ENCODE measurements around the gene ODAD3.
"Not testable (repeated sequence)": the region's sequence is repeated elsewhere in the genome, so short reads cannot be mapped to it uniquely, and the experiment has no call there.

Gene ODAD3

DNA sequence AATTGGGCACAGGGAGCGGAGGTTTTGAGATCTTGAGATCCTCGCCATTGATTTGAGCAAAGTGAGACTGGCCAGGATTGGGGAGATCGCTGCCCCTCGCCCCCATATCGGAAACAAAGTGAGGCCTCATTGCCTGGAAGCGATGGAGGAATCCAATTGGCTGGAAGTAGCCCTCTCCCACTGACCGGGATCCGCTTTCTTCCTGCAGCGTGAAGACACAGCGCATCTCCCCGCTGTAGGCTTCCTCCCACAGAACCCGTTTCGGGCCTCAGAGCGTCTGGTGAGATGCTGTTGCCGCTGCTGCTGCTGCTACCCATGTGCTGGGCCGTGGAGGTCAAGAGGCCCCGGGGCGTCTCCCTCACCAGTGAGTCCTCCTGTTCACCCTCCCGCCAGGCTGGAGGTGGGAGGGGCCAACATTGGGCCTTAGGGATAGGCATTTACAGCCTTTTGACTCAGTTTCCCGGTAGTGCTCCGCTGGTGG lies 952 bp upstream of the ODAD3 start:
- CTCF ChIA-PET = interaction anchor here (0.5 to 1.9 kb wide), 8 partner anchors 8 to 429 kb away, joined by 3 to 7 read pairs (median 4); partner anchors contain the start of genes EPOR and SWSAP1
- H3K27ac Mint-ChIP-seq = peak overlapping the region; percentile 97
- peak overlapping the region; percentile 100 for H3K4me3 Mint-ChIP-seq
- peaks cover 28% of the 10 kb centered on the region for H3K36me3 Mint-ChIP-seq
- H3K27me3 Mint-ChIP-seq = peaks cover 7% of the 10 kb centered on the region
- peaks cover 24% of the 10 kb centered on the region for H3K4me1 Mint-ChIP-seq
- no peaks in the 10 kb centered on the region for H3K9me3 Mint-ChIP-seq
- peak; percentile 39 for DNase-seq

DNA sequence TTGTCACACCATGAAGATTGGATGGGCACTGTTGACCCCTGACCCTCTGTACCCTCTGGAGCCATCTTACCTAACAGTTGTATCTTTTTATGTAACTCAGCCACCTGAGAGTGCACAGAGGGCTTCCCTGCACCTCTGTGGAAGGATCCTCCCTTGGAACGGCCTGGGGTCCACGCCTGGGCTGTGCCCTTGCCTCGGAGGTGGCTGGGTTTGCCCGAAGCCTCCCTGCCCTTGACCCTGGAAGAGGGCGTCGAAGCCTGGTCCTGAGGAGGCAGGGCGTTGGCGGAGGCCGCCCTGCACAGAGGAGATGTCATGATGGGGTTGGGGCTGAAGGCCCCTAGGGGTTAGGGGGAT lies 241 bp downstream of the ODAD3 start:
- peak overlapping the region; percentile 97 for H3K27ac Mint-ChIP-seq
- peaks cover 24% of the 10 kb centered on the region for H3K4me1 Mint-ChIP-seq
- H3K27me3 Mint-ChIP-seq = peaks cover 15% of the 10 kb centered on the region
- peaks cover 25% of the 10 kb centered on the region for H3K36me3 Mint-ChIP-seq
- H3K9me3 Mint-ChIP-seq = no peaks in the 10 kb centered on the region
- CTCF ChIA-PET = interaction anchor here (0.9 to 1.9 kb wide), 6 partner anchors 9 to 57 kb away, joined by 3 to 7 read pairs (median 4); partner anchors contain the start of gene EPOR
- no peak for DNase-seq
- peak overlapping the region; percentile 100 for H3K4me3 Mint-ChIP-seq

DNA sequence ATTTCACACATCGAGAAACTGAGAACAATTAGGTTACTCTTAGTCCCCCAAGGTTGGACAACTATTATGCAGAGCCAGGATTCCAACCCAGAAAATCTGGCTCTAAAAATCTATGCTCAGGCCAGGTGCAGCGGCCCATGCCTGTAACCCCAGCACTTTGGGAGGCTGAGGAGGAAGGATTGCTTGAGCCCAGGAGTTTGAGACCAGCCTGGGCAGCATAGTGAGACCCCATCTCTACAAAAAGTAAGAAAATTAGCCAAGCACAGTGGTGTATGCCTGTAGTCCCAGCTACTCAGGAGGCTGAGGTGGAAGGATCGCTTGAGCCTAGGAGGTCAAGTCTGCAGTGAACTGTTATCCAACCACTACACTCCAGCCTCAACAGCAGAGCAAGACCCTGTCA lies 1.4 kb downstream of the ODAD3 start:
- Mint-ChIP-seq H3K36me3 (peaks cover 21% of the 10 kb centered on the region), H3K27me3 (peaks cover 15% of the 10 kb centered on the region), H3K4me1 (peaks cover 24% of the 10 kb centered on the region)
- H3K27ac Mint-ChIP-seq, H3K9me3 Mint-ChIP-seq, H3K4me3 Mint-ChIP-seq, DNase-seq, CTCF ChIA-PET: not testable (repeated sequence)

DNA sequence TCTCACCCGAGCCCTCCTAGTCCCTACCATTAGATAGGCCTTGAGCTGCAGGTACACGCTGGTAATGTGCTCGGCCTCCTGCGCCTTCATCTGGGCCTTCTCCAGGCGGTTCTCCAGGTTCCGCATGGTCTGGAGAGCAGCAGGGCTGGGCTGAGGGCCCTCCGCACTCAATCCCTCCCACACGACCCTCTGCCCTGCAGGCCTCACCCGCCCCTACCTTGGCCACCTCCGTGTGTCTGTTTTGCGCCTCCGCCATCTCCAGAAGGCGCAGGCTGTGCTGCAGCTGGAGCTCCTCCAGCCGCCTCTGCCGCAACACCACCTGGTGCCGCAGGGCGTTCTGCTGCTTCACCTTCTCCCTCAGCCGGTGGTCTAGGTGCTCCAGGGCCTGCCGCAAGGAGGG lies 8.3 kb downstream of the ODAD3 start:
- peaks cover 23% of the 10 kb centered on the region for H3K4me1 Mint-ChIP-seq
- no peak overlapping the region for H3K4me3 Mint-ChIP-seq
- no peak for DNase-seq
- H3K27me3 Mint-ChIP-seq = peaks cover 43% of the 10 kb centered on the region
- peaks cover 2% of the 10 kb centered on the region for H3K9me3 Mint-ChIP-seq
- H3K36me3 Mint-ChIP-seq = no peaks in the 10 kb centered on the region
- CTCF ChIA-PET = no interaction called here
- no peak overlapping the region for H3K27ac Mint-ChIP-seq

DNA sequence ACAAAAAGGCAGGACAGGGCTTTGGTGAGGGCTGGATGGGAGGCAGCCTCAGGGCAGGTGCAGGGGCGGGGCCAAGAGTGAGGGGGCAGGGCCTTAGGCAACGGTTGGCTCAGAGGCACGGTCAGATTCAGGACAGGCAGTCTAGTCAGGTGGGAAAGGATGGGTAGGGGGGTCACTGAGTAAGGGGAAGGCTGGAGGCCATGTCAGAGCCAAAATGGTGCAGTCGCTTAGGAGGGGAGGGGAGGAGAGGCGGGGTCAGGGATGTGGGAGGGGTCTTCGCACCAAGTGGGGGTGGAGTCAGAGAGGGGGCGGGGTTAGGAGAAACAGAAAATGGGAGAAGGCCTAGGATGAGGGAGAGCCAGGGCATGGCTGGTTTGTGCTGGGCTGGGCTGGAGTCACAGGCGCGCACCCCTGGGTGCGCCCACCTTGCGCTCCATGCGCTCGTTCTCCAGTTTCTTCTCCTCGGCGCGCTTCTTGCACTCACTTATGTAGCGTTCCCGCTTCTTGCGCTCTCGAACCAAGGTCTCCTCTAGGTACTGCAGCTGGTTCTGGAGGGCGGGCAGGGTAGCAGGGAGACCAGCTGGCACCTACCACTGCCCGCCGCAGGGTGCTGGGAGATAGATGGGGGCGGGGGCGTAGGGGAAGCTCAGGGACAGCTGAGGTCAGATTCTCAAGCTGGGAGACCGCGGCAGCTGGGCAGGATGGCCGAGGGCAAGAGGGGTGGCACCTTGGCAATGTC lies 9.0 kb downstream of the ODAD3 start:
- Mint-ChIP-seq H3K4me3 (no peak overlapping the region), H3K9me3 (peaks cover 2% of the 10 kb centered on the region), H3K4me1 (peaks cover 31% of the 10 kb centered on the region), H3K36me3 (no peaks in the 10 kb centered on the region), H3K27ac (no peak overlapping the region), H3K27me3 (peaks cover 50% of the 10 kb centered on the region)
- CTCF ChIA-PET = no interaction called here
- no peak for DNase-seq

DNA sequence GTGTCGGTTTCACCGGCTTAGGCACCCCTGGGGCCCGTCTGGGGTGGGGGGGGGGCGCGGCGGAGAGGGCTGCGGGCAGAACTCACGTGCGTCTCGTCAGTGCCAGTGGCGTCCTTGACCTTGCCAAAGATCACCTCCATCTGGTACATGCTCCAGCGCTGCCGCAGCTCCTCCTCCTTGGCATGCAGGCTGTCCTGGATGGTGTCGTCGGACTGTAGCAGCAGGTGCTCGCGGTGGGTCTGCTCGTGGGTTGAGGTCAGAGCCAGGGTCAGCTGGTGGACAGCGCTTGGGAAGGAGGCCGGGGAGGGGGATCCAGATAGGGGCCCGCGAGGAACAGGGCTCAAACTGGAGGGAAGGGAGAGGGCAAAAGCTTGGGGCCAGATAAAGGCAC lies 11.1 kb downstream of the ODAD3 start:
- Mint-ChIP-seq H3K4me3 (no peak overlapping the region), H3K27ac (no peak overlapping the region), H3K36me3 (no peaks in the 10 kb centered on the region), H3K4me1 (peaks cover 37% of the 10 kb centered on the region), H3K27me3 (peaks cover 63% of the 10 kb centered on the region), H3K9me3 (peaks cover 2% of the 10 kb centered on the region)
- no peak for DNase-seq
- CTCF ChIA-PET = interaction anchor here (0.6 to 1.0 kb wide), 2 partner anchors 41 to 110 kb away, joined by 3 read pairs; no protein-coding TSS in a partner anchor

DNA sequence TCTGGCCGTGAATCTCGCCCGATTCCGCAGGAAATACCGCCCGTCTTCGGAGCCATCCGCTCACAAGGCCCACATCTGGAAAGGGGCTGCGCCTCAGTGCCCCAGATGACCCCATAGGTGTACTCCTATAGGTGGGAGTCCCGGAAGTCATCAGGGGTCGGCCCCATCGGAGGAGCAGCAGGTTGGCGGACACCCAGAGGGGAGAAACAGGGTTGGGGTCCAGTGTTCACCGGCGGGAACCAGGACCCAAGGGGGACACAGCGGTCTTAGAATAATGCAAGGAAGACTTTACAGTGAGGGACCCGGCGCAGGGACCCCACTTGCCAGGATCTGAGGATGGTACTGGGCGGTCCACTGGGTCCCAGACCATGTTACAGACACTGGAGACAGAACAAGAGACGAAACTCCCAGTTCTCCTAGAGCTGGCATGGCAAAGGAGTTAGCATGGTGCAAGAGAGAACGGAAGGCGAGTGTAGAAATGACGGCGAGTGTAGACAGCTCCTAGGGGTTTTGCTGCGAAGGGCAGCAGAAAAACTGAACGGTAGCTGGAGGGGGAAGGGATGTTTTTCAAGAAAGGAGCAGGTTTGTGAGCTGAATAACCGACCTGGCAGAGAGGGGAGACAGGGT lies 11.6 kb downstream of the ODAD3 start:
- Mint-ChIP-seq H3K27me3 (peaks cover 68% of the 10 kb centered on the region), H3K9me3 (peaks cover 2% of the 10 kb centered on the region), H3K27ac (no peak overlapping the region), H3K4me1 (peaks cover 39% of the 10 kb centered on the region), H3K4me3 (peak overlapping the region; percentile 67), H3K36me3 (no peaks in the 10 kb centered on the region)
- no peak for DNase-seq
- CTCF ChIA-PET = interaction anchor here (1.0 to 1.2 kb wide), 2 partner anchors 40 to 42 kb away, joined by 3 read pairs; no protein-coding TSS in a partner anchor

DNA sequence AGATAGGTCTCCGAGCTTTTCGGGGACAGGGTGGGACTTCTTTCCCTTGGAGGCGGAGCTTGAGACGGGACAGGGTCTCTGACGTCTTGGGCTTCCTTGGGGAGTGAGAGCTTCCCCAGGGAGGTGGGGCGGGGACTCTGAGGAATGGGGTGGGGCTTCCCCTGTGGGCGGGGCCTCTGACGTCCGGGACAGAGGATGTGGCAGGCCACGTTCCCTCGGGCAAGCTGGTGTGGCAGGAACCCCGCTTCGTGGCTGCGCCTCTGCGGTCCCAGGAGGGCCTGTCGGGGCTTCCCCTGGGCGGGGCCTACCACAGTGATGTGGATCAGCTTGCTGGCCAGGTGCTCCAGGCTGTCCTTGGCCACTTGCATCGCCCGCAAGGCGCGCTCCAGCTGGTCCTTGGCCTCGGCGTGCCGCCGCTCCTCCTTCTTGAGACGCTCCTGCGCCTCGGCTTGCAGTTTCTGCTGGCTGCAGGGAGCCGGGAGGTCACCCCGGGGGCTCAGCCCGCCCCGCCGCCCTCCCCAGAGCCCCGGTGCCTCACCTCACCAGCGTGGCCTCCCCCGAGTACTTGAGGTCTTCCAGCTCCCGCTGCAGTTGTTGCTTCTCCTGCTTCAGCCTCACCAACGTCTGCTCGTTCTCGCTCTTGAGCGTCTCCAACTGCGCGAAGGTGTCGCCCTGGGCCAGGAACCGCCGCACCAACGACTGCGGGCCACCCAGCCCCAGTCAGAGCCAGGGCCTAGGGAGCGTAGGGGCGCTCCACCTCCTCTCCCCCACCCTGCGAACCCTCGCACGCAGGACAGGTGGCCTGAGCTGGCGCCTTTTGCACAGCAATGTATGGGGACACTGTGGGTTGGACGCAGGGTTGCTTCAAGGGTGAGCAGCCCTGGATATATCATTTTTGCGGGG lies 12.5 kb downstream of the ODAD3 start:
- Mint-ChIP-seq H3K4me1 (peaks cover 41% of the 10 kb centered on the region), H3K36me3 (no peaks in the 10 kb centered on the region), H3K27ac (peak overlapping the region; percentile 52), H3K9me3 (peaks cover 2% of the 10 kb centered on the region), H3K27me3 (peaks cover 76% of the 10 kb centered on the region), H3K4me3 (peak overlapping the region; percentile 67)
- DNase-seq = peak; percentile 84
- CTCF ChIA-PET = interaction anchor here (1.2 to 1.7 kb wide), 2 partner anchors 39 to 41 kb away, joined by 3 to 4 read pairs; no protein-coding TSS in a partner anchor

DNA sequence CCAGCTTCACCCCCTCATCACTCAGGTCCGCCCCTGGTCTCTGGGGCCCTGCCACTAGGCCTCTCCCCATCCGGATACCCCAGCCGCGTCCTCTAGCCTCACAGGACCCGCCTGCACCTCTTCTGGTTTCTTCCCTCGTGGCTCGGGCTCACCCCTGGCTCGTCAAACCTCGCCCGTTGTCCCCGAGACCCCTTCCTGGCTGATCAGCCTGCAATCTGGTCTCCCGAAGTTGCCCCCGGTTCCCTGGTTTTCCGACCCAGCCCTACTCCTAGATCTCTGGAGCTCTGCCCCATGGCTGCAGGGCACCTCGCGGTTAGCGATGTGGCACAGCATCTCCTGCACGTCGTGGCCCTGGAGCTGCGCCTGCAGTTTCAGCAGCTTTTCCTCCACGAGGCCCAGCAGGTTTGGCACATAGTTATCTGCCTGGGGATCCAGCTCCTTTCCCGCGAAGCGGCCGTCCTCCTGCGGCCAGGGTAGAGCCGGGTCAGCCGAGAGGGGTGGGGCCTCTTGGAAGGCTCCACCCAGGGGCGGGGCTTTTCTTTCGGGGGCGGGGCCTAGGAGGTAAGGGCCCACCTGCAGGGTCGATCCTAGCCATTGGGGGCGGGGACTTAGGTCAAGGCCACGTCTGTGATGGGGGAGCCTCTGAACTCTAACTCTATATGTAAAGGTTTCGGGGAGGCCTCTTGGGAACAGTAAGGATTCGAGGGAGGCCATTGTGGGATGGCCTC lies 13.4 kb downstream of the ODAD3 start:
- Mint-ChIP-seq H3K36me3 (no peaks in the 10 kb centered on the region), H3K4me1 (peaks cover 41% of the 10 kb centered on the region), H3K27me3 (peaks cover 81% of the 10 kb centered on the region), H3K4me3 (no peak overlapping the region), H3K9me3 (peaks cover 2% of the 10 kb centered on the region), H3K27ac (no peak overlapping the region)
- peak; percentile 52 for DNase-seq
- CTCF ChIA-PET = interaction anchor here (1.7 kb wide), 1 partner anchor 39 kb away, joined by 4 read pairs; no protein-coding TSS in a partner anchor

DNA sequence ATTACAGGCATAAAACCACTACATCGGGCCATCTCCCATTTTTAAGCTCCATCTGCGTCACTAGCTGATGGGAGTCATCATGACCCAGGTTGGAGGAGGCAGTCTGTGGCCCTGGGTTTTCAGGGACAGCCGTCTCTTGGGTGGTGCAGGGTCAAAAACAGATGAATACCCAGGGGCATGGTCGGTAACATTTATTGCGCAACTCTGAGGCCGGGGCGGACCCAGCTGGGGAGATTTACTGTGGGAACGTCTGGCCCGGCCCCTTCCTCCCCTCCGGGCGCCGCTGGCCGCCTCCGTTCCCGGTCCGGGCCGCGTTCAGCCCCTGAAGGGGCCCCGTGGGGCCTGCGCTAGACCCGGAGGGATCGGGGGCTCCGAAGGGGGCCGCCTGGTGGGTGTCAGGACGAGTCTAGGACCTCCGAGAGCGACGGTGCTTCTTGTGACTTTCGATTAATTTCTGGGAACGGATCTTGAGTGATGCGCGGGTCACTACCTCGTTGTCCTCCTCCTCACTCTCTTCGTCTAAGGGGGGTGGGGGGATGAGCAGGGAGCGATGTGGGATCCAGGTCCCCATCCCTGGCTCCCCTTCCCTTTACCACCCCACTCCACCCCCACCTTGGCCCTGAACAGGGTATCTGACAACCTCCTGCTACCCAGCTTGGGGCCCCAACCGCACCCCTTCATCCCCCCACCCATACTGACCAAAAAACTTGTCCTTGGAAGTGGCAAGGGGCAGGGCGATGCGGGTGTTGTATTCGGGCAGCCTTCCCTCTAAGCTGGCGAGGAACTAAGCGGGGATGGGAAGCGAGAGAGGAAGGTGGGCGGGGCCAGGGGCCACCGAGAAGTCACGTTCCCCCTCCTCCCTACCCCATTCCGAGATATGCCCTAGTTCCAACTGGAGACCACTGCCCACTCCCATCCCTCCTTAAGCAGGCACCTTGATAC lies 14.2 kb downstream of the ODAD3 start:
- Mint-ChIP-seq H3K27me3 (peaks cover 86% of the 10 kb centered on the region), H3K9me3 (peaks cover 2% of the 10 kb centered on the region), H3K27ac (no peak overlapping the region), H3K36me3 (no peaks in the 10 kb centered on the region), H3K4me3 (no peak overlapping the region), H3K4me1 (peaks cover 41% of the 10 kb centered on the region)
- CTCF ChIA-PET = interaction anchor here (0.6 to 1.7 kb wide), 3 partner anchors 27 to 38 kb away, joined by 3 to 4 read pairs (median 3); no protein-coding TSS in a partner anchor
- no peak for DNase-seq

DNA sequence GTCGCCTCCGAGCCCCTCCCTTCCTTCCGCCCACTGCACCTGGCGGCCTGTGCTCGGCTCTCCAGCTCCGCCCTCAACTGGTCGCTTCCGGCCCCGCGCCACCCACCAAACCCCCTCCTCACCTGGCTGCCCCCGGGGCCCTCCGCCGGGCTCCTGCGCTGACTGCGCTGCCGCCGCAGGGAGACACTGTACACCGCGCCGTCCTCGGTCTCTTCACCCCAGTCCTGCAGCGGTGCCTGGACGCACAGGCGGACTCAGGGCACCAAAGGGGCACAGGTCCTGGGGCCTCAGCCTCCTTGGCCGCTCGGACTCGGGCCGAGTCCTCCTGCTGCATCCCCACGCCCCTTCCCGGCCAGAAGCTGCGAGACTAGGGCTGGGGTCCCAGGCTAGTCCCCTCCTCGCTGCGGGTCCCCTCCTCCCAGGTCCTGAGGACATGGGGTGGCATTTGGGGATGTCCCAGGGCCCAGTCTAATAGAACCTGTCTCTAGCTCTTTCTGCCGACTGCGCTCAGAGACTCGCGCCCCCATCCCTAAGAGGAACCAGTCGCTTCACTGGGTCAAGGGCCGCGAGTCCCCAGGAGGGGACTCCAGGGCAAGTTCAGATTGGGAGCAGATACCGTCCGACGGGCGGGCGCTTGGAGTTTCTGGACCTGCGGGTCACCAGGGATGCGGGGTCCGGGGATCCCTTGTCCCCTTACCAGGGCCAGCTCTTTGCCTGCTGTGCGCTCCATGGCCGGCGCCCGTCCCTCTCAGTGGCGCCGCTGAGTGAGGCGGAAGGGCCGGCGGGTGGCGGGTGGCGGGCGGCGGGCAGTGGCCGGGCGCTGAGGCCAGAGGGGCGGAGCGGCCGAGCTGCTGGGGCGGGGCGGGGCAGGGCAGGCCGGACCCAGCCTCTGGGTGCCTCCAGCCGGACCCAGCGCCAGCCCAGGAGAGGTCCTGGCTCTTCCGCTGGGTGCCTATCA lies 16.1 kb downstream of the ODAD3 start, which contains the start of gene RGL3:
TSS of gene RGL3 (minus strand) at position 766 of the 958 bp plus-strand sequence. CDS start at position 730, 36 bp downstream.
- H3K9me3 Mint-ChIP-seq = no peaks in the 10 kb centered on the region
- no peaks in the 10 kb centered on the region for H3K36me3 Mint-ChIP-seq
- CTCF ChIA-PET = no interaction called here
- no peak within 1 kb of the TSS for H3K27ac Mint-ChIP-seq
- H3K27me3 Mint-ChIP-seq = peaks cover 89% of the 10 kb centered on the region
- no peak within 1 kb of the TSS for H3K4me3 Mint-ChIP-seq
- H3K4me1 Mint-ChIP-seq = peaks cover 38% of the 10 kb centered on the region
- no peak for DNase-seq

DNA sequence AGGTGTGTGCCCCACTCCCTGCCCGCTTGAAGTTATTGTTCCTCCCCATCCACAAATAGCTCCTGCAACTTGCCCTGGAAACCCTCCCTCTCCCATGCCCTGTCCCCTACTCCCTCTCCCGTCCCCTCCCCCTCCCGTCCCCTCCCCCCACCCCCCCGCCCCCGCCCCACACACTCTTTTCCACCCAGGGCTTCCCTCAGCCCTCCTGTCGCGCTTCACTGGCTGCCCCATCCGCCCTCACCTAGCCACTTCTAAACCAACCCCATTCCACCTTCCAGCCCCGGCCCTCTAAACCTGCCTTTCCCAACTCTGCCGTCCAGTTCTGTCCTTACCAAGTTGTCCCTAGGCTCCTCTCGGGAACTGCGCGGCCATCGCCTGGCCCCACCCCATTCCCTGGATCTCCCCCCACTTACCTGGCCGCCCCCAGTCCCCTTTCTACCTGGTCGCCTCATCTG lies 16.8 kb downstream of the ODAD3 start:
- Mint-ChIP-seq H3K9me3 (no peaks in the 10 kb centered on the region), H3K4me3 (no peak overlapping the region), H3K4me1 (peaks cover 31% of the 10 kb centered on the region), H3K27ac (no peak overlapping the region), H3K36me3 (no peaks in the 10 kb centered on the region), H3K27me3 (peaks cover 82% of the 10 kb centered on the region)
- CTCF ChIA-PET = no interaction called here
- no peak for DNase-seq

Data from activated naive CD4-positive, alpha-beta T cell treated with anti-CD3 and anti-CD28 coated beads, Interleukin-2, amount 10 ng/mL, durations not matched to agents 7 days and 5 days (primary cell).